Vagina (tissue), 2 donors: ENCODE results near the gene DEFB114.
"Not testable (repeated sequence)": the region's sequence is repeated elsewhere in the genome, so short reads cannot be mapped to it uniquely, and the experiment has no call there.

Experiments used
- CTCF ChIP-seq, 3 experiments: fragments of 450-650 bp in 2 of 3; fragments of 200-600 bp in 1 of 3; sonication (generic) in 1 of 3; IDR thresholded peaks; one replicate each; pipeline ENCODE4 v1.5.1; 2017 to 2019; ENCODE audit warnings: antibody characterized with exemption in 3 of 3, mild to moderate bottlenecking in 2 of 3, moderate library complexity in 2 of 3
- POLR2A ChIP-seq, 2 donors: fragments of 450-650 bp; IDR thresholded peaks; one replicate each; pipeline ENCODE4 v1.6.1; 2017; ENCODE audit warnings: antibody characterized with exemption in 2 of 2, mild to moderate bottlenecking in 2 of 2, moderate library complexity in 2 of 2

- not testable (repeated sequence) for TF ChIP-seq POLR2A, CTCF (IDR thresholded peaks at IDR 0.05)
Measured at GRCh38 chr6:49944068-49944467, 19.9 kb downstream of the DEFB114 start.
